ENCODE results near the gene KAT6B. TPM values are rescaled to one million over a fixed set of nuclear protein-coding genes. Genes with fewer than 3 reads are reported as not detected.

Gene KAT6B
- total and polyA plus RNA-seq, 4 donors, result 8.5 to 47.5 (median 21.4) TPM

GRCh38 chr10:74928742-74929191 is 102.4 kb downstream of the KAT6B start:
- no peak for ATAC-seq (ENCODE audit: low FRiP score)
- no peak for DNase-seq
- Histone ChIP-seq H3K9me3 (ENCODE audit: control insufficient read depth, low read length) (no peaks in the 10 kb centered on the region), H3K4me3 (ENCODE audit: low read length in 2 of 2) (peak overlapping the region in 1 of 2 donors; percentile 41), H3K27me3 (ENCODE audit: control insufficient read depth in 1 of 2, insufficient read depth in 2 of 2, low read length in 1 of 2) (no peaks in the 10 kb centered on the region), H3K4me1 (ENCODE audit: control insufficient read depth in 1 of 2, insufficient read depth in 2 of 2, low read length in 2 of 2) (peaks cover 5 to 7% of the 10 kb centered on the region in 2 donors), H3K27ac (ENCODE audit: low read depth in 1 of 2, low read length in 2 of 2) (peak overlapping the region in 1 of 2 donors; percentile 93), H3K36me3 (ENCODE audit: control insufficient read depth in 1 of 2, insufficient read depth in 2 of 2, low read length in 1 of 2) (no peaks in the 10 kb centered on the region)
- WGBS, 2 donors, result 2 to 9% methylated on average over 2 of the region's 2 CpGs
- intact Hi-C loops (cut with DNase I), result loop anchor here in 1 of 2 donors (10.0 kb wide), 1 partner anchor 104 kb away; the partner anchor contains the start of gene KAT6B

GRCh38 chr10:74929197-74929596 is 102.8 kb downstream of the KAT6B start:
- Histone ChIP-seq H3K4me3 (ENCODE audit: low read length in 2 of 2) (peak overlapping the region in 1 of 2 donors; percentile 41), H3K36me3 (ENCODE audit: control insufficient read depth in 1 of 2, insufficient read depth in 2 of 2, low read length in 1 of 2) (no peaks in the 10 kb centered on the region), H3K9me3 (ENCODE audit: control insufficient read depth, low read length) (no peaks in the 10 kb centered on the region), H3K27me3 (ENCODE audit: control insufficient read depth in 1 of 2, insufficient read depth in 2 of 2, low read length in 1 of 2) (no peaks in the 10 kb centered on the region), H3K27ac (ENCODE audit: low read depth in 1 of 2, low read length in 2 of 2) (peak overlapping the region in 1 of 2 donors; percentile 93), H3K4me1 (ENCODE audit: control insufficient read depth in 1 of 2, insufficient read depth in 2 of 2, low read length in 2 of 2) (peaks cover 4 to 7% of the 10 kb centered on the region in 2 donors)
- intact Hi-C loops (cut with DNase I), result loop anchor here in 1 of 2 donors (10.0 kb wide), 1 partner anchor 104 kb away; the partner anchor contains the start of gene KAT6B
- DNase-seq (no peak), ATAC-seq (ENCODE audit: low FRiP score) (no peak)
- 7 to 8% methylated on average over 5 of the region's 5 CpGs for WGBS, 2 donors

- no peaks in the 10 kb centered on the region for H3K27me3 ChIP-seq (ENCODE audit: control insufficient read depth in 1 of 2, insufficient read depth in 2 of 2, low read length in 1 of 2)
- intact Hi-C loops (cut with DNase I), result no loop called here
- no peaks in the 10 kb centered on the region for H3K9me3 ChIP-seq (ENCODE audit: control insufficient read depth, low read length)
- no peak for ATAC-seq (ENCODE audit: low FRiP score)
- peaks cover 6 to 7% of the 10 kb centered on the region in 2 donors for H3K4me1 ChIP-seq (ENCODE audit: control insufficient read depth in 1 of 2, insufficient read depth in 2 of 2, low read length in 2 of 2)
- H3K36me3 ChIP-seq (ENCODE audit: control insufficient read depth in 1 of 2, insufficient read depth in 2 of 2, low read length in 1 of 2), result no peaks in the 10 kb centered on the region
- DNase-seq, result no peak
- 53 to 57% methylated on average over 3 of the region's 3 CpGs for WGBS, 2 donors
- H3K4me3 ChIP-seq (ENCODE audit: low read length in 2 of 2), result no peak overlapping the region
- H3K27ac ChIP-seq (ENCODE audit: low read depth in 1 of 2, low read length in 2 of 2), result peak overlapping the region in 1 of 2 donors; percentile 54
These were observed 104.6 kb downstream of the KAT6B start for GRCh38 chr10:74930965-74931364.

- H3K9me3 ChIP-seq (ENCODE audit: control insufficient read depth, low read length), result no peaks in the 10 kb centered on the region
- no peak for ATAC-seq (ENCODE audit: low FRiP score)
- peaks cover 4 to 6% of the 10 kb centered on the region in 2 donors for H3K4me1 ChIP-seq (ENCODE audit: control insufficient read depth in 1 of 2, insufficient read depth in 2 of 2, low read length in 2 of 2)
- no peak overlapping the region for H3K27ac ChIP-seq (ENCODE audit: low read depth in 1 of 2, low read length in 2 of 2)
- H3K27me3 ChIP-seq (ENCODE audit: control insufficient read depth in 1 of 2, insufficient read depth in 2 of 2, low read length in 1 of 2), result no peaks in the 10 kb centered on the region
- peak in 1 of 2 donors; percentile 81 for DNase-seq
- no peaks in the 10 kb centered on the region for H3K36me3 ChIP-seq (ENCODE audit: control insufficient read depth in 1 of 2, insufficient read depth in 2 of 2, low read length in 1 of 2)
- WGBS, 2 donors, result 73 to 77% methylated on average over 3 of the region's 3 CpGs
- H3K4me3 ChIP-seq (ENCODE audit: low read length in 2 of 2), result no peak overlapping the region
- intact Hi-C loops (cut with DNase I), result no loop called here
These were observed 106.2 kb downstream of the KAT6B start for GRCh38 chr10:74932648-74933047.

- DNase-seq, result no peak
- no peak overlapping the region for H3K27ac ChIP-seq (ENCODE audit: low read depth in 1 of 2, low read length in 2 of 2)
- H3K27me3 ChIP-seq (ENCODE audit: control insufficient read depth in 1 of 2, insufficient read depth in 2 of 2, low read length in 1 of 2), result no peaks in the 10 kb centered on the region
- H3K4me1 ChIP-seq (ENCODE audit: control insufficient read depth in 1 of 2, insufficient read depth in 2 of 2, low read length in 2 of 2), result peaks cover 7 to 13% of the 10 kb centered on the region in 2 donors
- H3K4me3 ChIP-seq (ENCODE audit: low read length in 2 of 2), result no peak overlapping the region
- intact Hi-C loops (cut with DNase I), result no loop called here
- no peak for ATAC-seq (ENCODE audit: low FRiP score)
- H3K9me3 ChIP-seq (ENCODE audit: control insufficient read depth, low read length), result no peaks in the 10 kb centered on the region
- 70 to 73% methylated on average over 12 of the region's 12 CpGs for WGBS, 2 donors
- H3K36me3 ChIP-seq (ENCODE audit: control insufficient read depth in 1 of 2, insufficient read depth in 2 of 2, low read length in 1 of 2), result no peaks in the 10 kb centered on the region
These were observed 107.9 kb downstream of the KAT6B start for GRCh38 chr10:74934100-74934812.

GRCh38 chr10:74936577-74937265 is 110.3 kb downstream of the KAT6B start:
- ATAC-seq (ENCODE audit: low FRiP score), result no peak
- Histone ChIP-seq H3K27ac (ENCODE audit: low read depth in 1 of 2, low read length in 2 of 2) (no peak overlapping the region), H3K4me1 (ENCODE audit: control insufficient read depth in 1 of 2, insufficient read depth in 2 of 2, low read length in 2 of 2) (peaks cover 5 to 16% of the 10 kb centered on the region in 2 donors), H3K27me3 (ENCODE audit: control insufficient read depth in 1 of 2, insufficient read depth in 2 of 2, low read length in 1 of 2) (no peaks in the 10 kb centered on the region), H3K36me3 (ENCODE audit: control insufficient read depth in 1 of 2, insufficient read depth in 2 of 2, low read length in 1 of 2) (no peaks in the 10 kb centered on the region), H3K9me3 (ENCODE audit: control insufficient read depth, low read length) (no peaks in the 10 kb centered on the region), H3K4me3 (ENCODE audit: low read length in 2 of 2) (no peak overlapping the region)
- DNase-seq, result no peak
- intact Hi-C loops (cut with DNase I), result no loop called here
- WGBS, 2 donors, result 12 to 17% methylated on average over 6 of the region's 6 CpGs

- Histone ChIP-seq H3K27ac (ENCODE audit: low read depth in 1 of 2, low read length in 2 of 2) (peak overlapping the region in 1 of 2 donors; percentile 28), H3K4me3 (ENCODE audit: low read length in 2 of 2) (no peak overlapping the region), H3K36me3 (ENCODE audit: control insufficient read depth in 1 of 2, insufficient read depth in 2 of 2, low read length in 1 of 2) (no peaks in the 10 kb centered on the region), H3K27me3 (ENCODE audit: control insufficient read depth in 1 of 2, insufficient read depth in 2 of 2, low read length in 1 of 2) (no peaks in the 10 kb centered on the region), H3K4me1 (ENCODE audit: control insufficient read depth in 1 of 2, insufficient read depth in 2 of 2, low read length in 2 of 2) (peaks cover 5 to 16% of the 10 kb centered on the region in 2 donors), H3K9me3 (ENCODE audit: control insufficient read depth, low read length) (no peaks in the 10 kb centered on the region)
- DNase-seq, result no peak
- WGBS, 2 donors, result 23 to 24% methylated on average over 1 of the region's 1 CpG
- intact Hi-C loops (cut with DNase I), result no loop called here
- ATAC-seq (ENCODE audit: low FRiP score), result no peak
These were observed 111.0 kb downstream of the KAT6B start for GRCh38 chr10:74937266-74937856.

- no peak for ATAC-seq (ENCODE audit: low FRiP score)
- Histone ChIP-seq H3K36me3 (ENCODE audit: control insufficient read depth in 1 of 2, insufficient read depth in 2 of 2, low read length in 1 of 2) (no peaks in the 10 kb centered on the region), H3K4me1 (ENCODE audit: control insufficient read depth in 1 of 2, insufficient read depth in 2 of 2, low read length in 2 of 2) (peaks cover 0 to 5% of the 10 kb centered on the region in 2 donors), H3K27ac (ENCODE audit: low read depth in 1 of 2, low read length in 2 of 2) (no peak overlapping the region), H3K27me3 (ENCODE audit: control insufficient read depth in 1 of 2, insufficient read depth in 2 of 2, low read length in 1 of 2) (no peaks in the 10 kb centered on the region), H3K9me3 (ENCODE audit: control insufficient read depth, low read length) (no peaks in the 10 kb centered on the region), H3K4me3 (ENCODE audit: low read length in 2 of 2) (no peak overlapping the region)
- 94 to 98% methylated on average over 7 of the region's 7 CpGs for WGBS, 2 donors
- intact Hi-C loops (cut with DNase I), result no loop called here
- no peak for DNase-seq
These were observed 117.8 kb downstream of the KAT6B start for GRCh38 chr10:74944205-74944604.

Data from aorta (tissue), 5 donors.